ENCODE results near the gene DLX4.

DNA sequence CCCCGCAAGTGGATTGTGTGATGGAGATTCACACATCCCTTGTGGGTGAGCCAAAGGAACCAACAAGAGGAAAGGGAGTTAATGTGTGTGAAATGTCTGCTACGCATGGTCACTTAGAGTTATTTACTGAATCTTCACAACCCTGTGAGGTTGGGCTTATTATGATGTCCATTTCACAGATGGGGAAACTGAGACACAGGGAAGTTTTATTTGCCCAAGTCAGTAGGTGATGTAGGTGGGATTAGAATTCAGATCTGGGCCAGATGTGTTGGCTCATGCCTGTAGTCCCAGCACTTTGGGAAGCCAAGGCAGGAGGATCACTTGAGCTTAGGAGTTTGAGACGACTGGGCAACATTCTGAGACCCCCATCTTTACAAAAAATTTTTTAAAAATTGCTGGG, 11.6 kb upstream of the DLX4 start:
- TF ChIP-seq OSR1 (CRISPR knock-in tag; IDR thresholded peaks at IDR 0.05) (no peak), ZC3H10 (CRISPR knock-in tag; IDR thresholded peaks at IDR 0.05) (no peak)
